GM18526 (cell line): ENCODE results near the gene IL11RA.

ENCODE experiments used
- POLR2A ChIP-seq: IDR thresholded peaks from 3 replicates; pipeline ENCODE4 v1.6.1; 2011; ENCODE audit not compliant: insufficient read length; ENCODE audit errors: extremely low read depth

IL11RA gene

DNA sequence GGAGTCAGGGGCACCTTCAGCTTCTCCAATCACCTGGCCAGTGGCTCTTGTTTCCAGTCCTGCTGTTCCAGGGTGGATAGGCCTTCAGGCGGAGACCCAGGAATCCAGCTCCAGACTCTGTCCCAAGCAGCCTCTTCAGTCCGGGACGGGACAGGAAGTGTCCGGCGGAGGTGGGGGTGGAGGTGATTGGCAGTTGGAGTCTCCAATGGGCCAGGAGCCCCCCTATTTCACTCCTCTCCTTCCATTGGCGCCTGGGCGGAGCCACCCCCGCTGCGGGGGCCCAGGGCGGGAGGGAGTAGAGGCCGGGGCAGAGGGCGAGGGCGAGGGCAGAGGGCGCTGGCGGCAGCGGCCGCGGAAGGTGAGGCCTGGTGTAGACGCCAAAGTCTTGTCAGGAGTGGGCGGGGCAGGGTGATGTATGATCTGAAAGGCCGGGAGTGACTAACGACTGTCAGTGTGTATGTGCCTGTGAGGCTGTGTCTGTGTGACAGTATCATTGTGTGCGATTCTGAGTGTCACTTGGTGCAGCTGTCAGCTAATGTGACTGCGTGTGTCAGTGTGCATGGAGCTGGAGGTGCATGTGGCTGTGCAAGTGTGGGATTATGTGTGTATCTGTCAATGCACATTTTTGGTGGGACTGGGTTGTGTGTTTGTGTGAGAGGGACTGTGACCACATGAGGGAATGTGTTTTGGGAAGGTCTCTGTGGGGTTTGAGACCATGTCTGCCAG is at the start of gene IL11RA:
Gene IL11RA, plus strand, starts transcription at position 310 of the 726 bp plus-strand sequence. CDS start 3,033 bp downstream, outside the sequence.
- no peak for TF ChIP-seq POLR2A

DNA sequence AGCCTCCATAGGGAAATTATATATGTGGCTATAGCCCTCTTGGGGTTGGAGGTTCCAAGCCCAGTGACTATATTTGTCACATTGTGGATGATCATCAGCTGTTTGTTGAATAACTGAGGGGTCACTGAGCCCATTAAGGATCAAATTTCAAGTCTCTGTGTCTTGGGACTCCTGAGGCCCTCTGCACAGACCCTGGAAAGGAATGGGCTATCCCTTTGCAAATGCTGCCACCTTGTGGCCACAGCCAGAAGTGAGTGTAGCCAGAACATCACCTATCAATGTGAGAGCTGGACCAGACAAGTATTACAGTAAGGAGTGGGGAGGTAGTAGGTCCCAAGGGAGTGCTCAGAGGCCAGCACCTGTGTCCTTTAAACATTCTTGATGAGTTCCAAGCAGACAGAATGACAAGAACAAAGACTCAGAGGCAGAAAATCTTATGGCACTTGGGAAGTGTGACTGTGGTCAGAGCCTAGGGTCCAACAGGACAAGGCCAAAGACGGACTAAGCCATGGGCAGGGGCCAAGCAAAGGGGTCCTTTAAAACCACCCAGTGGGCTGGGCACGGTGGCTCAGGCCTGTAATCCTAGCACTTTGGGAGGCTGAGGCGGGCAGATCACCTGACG is 48.3 kb upstream of the IL11RA start:
- no peak for TF ChIP-seq POLR2A

DNA sequence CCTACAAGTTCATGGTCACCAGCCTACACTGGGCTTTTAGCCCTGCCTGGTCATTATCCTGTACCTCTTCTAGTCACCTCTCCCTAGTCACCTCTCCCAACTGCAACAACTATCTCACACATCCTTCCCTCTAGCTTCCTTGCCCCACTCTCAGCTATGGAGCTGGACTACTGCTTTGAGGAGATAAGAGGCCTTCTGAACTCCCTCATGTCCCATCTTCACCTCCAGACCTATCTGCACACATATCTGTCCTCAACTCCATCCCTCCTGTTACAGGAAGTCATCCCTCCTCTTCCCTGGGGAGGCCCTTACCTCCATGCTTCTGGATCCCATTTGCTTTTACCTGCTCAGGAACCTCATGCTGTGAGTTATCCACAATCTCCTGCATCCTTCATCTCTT is 45.8 kb upstream of the IL11RA start:
- TF ChIP-seq POLR2A, result no peak

DNA sequence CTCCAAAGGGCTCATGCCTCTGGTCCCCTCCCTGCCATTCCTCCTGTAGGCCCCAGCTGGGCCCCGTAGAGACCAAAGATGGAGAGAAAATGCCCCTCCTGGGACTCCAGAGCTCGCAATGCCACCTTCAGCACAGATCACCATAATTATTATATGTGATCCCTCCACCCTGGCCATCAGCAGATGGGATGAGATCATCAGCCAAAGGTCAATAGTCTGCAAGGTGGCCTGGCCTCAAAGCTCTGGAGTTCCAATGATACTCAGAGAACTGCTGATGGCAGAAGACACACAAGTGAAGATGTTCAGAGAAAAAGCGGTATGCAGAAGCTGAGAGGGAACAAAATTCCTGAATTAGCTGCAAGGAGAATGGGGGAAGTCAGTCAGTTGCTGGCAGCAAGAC is 45.1 kb upstream of the IL11RA start:
- TF ChIP-seq POLR2A, result no peak

DNA sequence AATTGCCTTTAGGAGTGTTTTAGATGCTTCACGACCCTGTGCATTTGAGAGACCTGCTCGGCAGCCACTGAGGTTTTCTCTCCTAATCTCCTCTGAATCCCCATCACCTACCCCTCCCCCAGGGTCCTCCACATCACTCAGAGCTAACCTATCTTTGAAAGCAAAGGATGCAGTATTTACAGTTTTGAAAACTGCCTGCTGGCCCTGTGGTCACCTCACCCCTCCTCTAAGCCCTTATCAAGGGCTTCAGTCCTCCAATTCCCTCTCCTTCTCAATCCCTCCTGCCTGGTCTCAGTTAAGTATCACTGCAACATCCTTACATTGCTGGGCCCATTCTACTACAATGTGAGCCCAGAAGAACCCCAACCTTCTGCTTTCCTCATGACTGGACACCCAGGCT is 44.7 kb upstream of the IL11RA start:
- no peak for TF ChIP-seq POLR2A

DNA sequence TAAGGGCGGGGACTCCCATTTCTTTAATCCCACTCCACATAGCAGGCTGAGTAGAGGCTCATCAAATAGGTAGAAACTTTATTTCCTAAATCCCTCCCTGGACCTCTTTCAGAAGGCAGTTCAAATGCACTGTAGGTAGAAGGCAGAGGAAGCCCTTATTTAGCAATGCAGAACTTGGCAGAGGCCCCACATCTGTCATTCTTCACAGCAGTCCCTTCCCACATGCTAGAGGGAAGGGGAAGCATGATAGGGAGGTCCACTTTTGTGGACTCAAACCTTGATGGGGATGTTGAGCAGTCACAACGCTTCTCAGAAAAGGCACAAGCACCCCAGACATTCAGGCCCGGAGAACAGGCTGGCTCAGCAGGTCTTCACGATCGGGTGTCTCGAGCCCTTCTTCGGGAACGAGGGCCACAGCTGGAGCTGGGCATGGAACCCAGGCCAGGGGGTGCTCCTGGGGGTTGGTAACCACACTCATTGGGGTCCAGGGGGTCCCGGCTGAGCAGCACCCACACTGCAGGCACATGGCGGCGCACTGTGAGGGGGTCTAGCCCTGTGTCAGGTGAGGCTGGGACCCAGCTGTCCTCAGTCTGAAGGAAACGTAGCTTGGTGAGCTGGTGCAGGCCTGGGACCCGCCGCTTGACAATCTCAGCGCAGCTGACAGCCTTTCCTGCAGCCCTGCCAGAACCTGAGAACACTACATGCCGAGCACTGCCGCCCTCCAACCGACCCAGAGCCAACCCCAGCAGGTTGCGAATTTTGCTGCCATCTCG is 41.4 kb upstream of the IL11RA start:
- TF ChIP-seq POLR2A, result no peak

DNA sequence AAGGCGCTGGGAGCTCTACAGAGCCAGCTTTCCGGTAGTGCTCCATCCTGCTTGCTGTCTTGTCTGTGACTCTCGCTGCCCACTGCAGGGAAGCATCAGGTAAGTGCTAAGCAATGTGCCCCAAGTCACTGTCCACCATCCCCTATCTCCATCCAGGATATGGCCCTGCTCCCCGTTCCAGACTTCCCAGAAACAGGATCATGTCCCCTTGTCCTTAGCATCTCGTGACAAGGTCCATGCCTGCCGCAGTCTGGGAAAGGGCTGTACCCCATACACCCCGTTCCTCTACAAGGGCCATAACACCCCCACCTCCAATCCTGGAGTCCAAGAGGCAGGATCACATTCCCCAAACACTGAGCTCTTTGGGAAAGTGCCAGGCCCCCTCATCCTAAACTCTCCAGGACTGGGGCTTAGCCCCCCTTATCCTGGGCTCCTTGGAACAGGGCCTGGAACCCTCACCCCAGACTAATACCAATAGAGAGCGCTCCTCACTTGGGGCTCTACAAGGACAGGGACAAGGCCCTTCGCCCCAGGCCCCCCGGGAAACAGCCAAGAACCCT is 40.7 kb upstream of the IL11RA start:
- TF ChIP-seq POLR2A, result no peak

DNA sequence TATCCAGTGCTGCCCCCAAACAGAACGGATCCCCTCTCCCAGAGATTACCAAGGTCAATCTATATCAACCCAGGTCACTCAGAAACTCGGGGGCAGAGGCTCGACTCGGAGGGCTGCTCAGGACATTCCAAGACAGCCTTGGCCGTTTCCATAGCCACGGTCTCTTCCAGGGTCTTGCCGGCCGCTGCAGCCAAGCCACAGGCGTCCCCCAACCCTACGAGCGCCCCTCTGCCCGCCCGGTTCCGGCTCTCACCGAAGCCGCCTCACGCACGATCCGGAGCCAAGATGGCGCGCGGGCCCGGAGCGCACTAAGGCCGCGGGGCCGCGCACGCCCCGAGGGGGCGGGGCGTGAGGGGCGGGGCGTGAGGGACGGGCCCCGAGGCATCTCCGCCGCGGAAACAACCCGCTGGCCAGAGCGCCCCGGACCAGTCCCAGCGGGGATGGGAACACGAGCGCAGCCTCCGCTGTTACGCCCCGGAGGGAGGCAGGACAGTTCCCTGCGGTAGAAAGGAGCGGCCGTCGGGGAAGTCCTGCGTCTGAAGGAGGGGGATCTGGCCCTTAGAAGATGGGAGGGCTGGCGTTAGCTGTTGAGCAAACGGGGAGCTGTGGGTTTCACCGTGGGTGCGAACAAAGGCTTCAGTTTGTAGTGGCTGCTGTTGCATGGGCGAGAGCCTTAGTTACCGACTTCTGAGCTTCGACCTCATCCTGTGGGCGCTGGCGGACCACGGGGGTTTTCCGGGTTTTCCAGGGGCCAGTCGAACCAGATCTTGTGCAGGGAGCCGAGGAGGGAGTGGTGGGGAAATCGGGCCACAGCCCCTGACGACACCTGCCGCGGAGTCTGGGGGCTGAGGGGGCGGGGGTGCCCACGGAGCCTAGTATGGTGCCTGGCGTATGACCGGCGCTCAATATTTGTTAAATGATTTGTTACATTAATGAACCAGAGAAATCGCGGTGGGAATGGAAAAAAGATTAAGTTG is 39.9 kb upstream of the IL11RA start, which contains the start of gene RPP25L:
Gene RPP25L, minus strand, starts transcription at position 287 of the 977 bp plus-strand sequence. CDS start 801 bp downstream, outside the sequence.
- peak; percentile 92 for TF ChIP-seq POLR2A

DNA sequence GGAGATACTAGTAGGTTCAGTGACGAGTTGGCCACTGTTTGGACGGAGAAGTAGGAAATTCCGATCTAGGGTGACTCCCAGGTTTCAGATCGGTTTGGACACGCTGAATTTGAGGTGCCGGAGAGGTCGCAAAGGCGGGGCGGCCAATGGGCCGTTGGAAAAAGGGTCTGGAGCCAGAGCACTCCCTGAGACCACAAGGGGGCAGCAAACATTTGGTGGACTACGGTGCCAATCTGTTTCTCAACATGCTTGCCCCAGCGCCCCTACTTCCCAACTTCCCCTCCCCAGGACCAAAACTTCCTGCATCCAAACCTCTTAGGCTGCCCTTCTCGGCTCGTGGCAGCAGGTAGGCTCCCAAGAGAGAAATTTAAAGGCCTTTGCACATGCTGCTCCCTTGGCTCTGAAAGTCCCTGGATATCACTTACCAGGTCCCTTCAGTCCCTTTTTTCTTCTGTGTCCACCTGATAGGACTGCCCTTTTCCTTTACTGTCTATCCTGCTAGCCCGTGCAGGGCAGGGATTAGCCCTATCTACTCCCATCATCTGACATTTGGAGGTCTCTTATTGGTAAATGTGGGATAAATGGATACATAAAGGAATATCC is 39.1 kb upstream of the IL11RA start:
- TF ChIP-seq POLR2A, result no peak

DNA sequence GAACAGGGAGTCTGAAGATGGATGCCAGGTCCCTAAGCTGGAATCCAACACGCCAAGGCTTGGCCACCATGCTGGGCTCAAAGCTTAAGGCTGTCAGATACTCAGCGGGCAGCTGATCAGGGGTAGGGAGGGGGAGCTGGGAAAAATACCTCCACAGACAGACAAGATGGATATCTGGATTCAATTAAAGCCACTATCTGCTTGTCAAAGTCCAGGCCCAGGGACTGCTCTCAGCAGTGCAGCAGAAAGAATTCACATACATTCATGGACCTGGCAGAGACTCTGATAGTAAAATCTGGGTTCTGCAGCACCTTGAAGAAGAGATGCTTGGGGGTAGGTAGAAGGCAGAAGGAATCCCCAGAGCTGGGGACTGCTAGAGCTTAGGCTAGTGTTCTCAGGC is 36.9 kb upstream of the IL11RA start:
- TF ChIP-seq POLR2A, result no peak

DNA sequence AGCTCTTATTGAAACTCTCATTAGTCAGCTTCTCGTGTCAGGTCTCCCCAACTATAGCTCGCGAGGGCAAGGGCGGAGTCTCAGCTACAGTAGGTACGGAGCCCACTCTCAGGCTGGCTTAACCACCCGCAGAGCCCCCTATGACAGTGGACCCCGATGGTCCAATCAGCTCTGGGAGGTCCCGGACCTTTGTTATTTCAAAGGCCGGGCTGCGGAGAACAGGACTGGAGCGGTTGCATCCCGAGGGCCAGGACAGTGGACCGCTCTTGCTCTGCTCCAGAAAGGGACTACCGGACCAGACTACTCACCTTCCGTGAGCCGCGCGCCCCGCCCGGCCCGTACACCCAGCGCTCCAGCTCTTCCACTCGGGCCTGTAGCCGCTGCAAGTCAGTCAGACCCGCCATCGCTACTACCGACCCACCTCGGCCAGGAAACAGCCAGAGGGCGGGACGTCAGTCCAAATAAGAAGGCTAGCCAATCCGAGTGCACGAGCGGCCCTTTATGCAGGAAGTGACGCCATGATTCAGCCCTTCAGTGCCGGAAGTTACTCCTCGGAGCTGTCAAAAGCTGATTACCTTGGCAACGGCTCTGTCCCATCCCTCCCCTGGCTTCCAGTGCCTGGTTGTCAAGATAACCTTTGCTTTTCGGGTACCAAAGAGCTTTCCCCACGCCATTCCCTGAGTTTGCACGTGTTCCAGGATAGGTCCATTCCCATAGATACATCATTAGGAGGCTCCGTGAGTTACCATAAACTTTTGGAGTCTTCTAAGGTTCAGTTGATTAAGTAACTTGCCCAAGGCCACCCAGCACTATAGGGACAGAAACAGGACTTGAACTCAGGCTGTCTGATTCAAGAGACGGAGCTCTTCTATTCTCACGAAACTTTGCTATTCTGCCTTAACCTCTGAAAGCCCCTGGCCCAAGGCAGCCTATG is 31.7 kb upstream of the IL11RA start, which contains the start of gene DCTN3:
Gene DCTN3, minus strand, starts transcription at position 435 of the 934 bp plus-strand sequence. Its CDS starts 31 bp downstream, at position 404.
- peak; percentile 71 for TF ChIP-seq POLR2A

DNA sequence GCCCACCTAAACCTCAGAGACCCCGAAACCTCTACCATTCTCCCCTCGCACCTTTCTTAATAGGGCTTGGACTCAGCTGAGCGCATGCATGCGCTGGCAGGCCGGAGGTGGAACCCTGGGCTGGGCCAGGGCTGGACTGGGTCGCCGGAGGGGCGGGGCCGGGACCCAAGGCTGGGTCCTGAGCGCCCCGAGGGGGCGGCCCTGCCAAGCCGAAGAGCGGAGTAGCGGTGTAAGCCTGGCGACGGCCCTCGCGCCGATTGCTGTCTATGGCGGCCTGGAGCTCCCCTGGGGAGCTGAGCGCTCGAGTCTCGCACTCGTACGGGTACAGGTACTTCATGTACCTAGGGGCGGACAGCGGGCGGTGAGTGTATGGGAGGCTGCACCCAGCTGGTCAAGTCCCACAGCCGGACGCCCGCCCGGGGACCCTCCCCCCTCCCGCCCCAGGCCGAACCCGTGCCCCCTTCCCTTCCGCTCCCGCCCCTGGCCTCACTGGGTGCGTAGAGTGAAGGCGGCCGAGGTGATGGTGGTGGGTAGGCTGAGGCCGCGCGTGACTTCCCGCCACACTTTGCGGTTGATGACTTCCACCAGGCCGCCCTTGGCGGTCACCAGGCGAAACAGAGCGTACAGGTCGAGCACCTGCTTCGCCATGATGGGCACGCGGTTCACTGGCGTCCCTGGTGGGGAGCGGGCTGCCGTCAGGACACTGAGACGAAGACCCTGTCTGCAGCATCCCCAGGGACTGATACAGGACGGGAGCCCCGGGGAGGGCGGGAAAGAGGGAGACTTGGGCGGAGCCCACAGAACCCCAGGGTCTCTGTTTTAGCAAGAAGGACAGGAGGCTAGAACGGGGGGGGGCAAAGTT is 28.4 kb upstream of the IL11RA start:
- no peak for TF ChIP-seq POLR2A
